HEK293 (cell line): ENCODE data around the gene EXOC1.
A peak's percentile ranks its signal among the peaks of the same experiment; 100 is the strongest.

ENCODE experiments used
- BCL11A ChIP-seq: fragments of 450-650 bp; formaldehyde crosslinking; IDR thresholded peaks from 2 replicates; pipeline ENCODE4 v1.5.1; 2016; ENCODE audit warnings: low read depth, missing biosample characterization, missing genetic modification characterization
- BCL6B ChIP-seq: fragments of 450-650 bp; formaldehyde crosslinking; IDR thresholded peaks from 2 replicates; pipeline ENCODE4 v1.5.1; 2017; ENCODE audit warnings: missing biosample characterization, missing genetic modification characterization
- KLF1 ChIP-seq: fragments of 450-650 bp; formaldehyde crosslinking; IDR thresholded peaks from 2 replicates; pipeline ENCODE4 v1.5.1; 2016; ENCODE audit warnings: missing biosample characterization, missing genetic modification characterization
- MYNN ChIP-seq: fragments of 450-650 bp; formaldehyde crosslinking; IDR thresholded peaks from 2 replicates; pipeline ENCODE4 v1.5.1; 2016; ENCODE audit warnings: missing biosample characterization, missing genetic modification characterization, borderline replicate concordance
- SCRT1 ChIP-seq: fragments of 450-650 bp; formaldehyde crosslinking; IDR thresholded peaks from 2 replicates; pipeline ENCODE4 v1.5.1; 2016; ENCODE audit warnings: missing biosample characterization, missing genetic modification characterization, borderline replicate concordance
- SP3 ChIP-seq: fragments of 450-650 bp; formaldehyde crosslinking; IDR thresholded peaks from 2 replicates; pipeline ENCODE4 v1.5.1; 2016; ENCODE audit warnings: missing biosample characterization, missing genetic modification characterization
- WT1 ChIP-seq: fragments of 450-650 bp; formaldehyde crosslinking; IDR thresholded peaks from 2 replicates; pipeline ENCODE4 v1.5.1; 2016; ENCODE audit warnings: missing biosample characterization, missing genetic modification characterization
- ZFP69B ChIP-seq: fragments of 450-650 bp; formaldehyde crosslinking; IDR thresholded peaks from 2 replicates; pipeline ENCODE4 v1.5.1; 2016; ENCODE audit warnings: missing biosample characterization, missing genetic modification characterization
- ZNF121 ChIP-seq: fragments of 450-650 bp; formaldehyde crosslinking; IDR thresholded peaks from 2 replicates; pipeline ENCODE4 v1.5.1; 2016; ENCODE audit warnings: missing biosample characterization, missing genetic modification characterization
- ZNF223 ChIP-seq: fragments of 450-650 bp; formaldehyde crosslinking; IDR thresholded peaks from 2 replicates; pipeline ENCODE4 v1.5.1; 2016; ENCODE audit warnings: missing biosample characterization, missing genetic modification characterization
- ZNF366 ChIP-seq: fragments of 450-650 bp; formaldehyde crosslinking; conservative IDR thresholded peaks from 2 replicates; pipeline ENCODE4 v1.5.1; 2016; ENCODE audit warnings: missing biosample characterization, missing genetic modification characterization
- ZNF404 ChIP-seq: fragments of 450-650 bp; formaldehyde crosslinking; IDR thresholded peaks from 2 replicates; pipeline ENCODE4 v1.5.1; 2017; ENCODE audit warnings: missing biosample characterization, missing genetic modification characterization
- ZNF449 ChIP-seq: fragments of 450-650 bp; formaldehyde crosslinking; IDR thresholded peaks from 2 replicates; pipeline ENCODE4 v1.5.1; 2017; ENCODE audit warnings: missing biosample characterization, mild to moderate bottlenecking, missing genetic modification characterization, moderate library complexity
- ZNF501 ChIP-seq: fragments of 450-650 bp; formaldehyde crosslinking; IDR thresholded peaks from 2 replicates; pipeline ENCODE4 v1.5.1; 2016; ENCODE audit warnings: missing biosample characterization, missing genetic modification characterization
- ZNF510 ChIP-seq: fragments of 450-650 bp; formaldehyde crosslinking; IDR thresholded peaks from 2 replicates; pipeline ENCODE4 v1.5.1; 2018; ENCODE audit warnings: mild to moderate bottlenecking, missing genetic modification characterization, missing biosample characterization; ENCODE audit not compliant: insufficient replicate concordance
- ZNF600 ChIP-seq: fragments of 450-650 bp; formaldehyde crosslinking; IDR thresholded peaks from 2 replicates; pipeline ENCODE4 v1.5.1; 2016; ENCODE audit warnings: missing biosample characterization, missing genetic modification characterization
- ZNF660 ChIP-seq: fragments of 450-650 bp; IDR thresholded peaks from 2 replicates; pipeline ENCODE4 v1.5.1; 2018; ENCODE audit warnings: missing biosample characterization, mild to moderate bottlenecking, missing genetic modification characterization
- ZNF701 ChIP-seq: fragments of 450-650 bp; formaldehyde crosslinking; IDR thresholded peaks from 2 replicates; pipeline ENCODE4 v1.5.1; 2016; ENCODE audit warnings: missing biosample characterization, missing genetic modification characterization
- ZNF785 ChIP-seq: fragments of 450-650 bp; formaldehyde crosslinking; IDR thresholded peaks from 2 replicates; pipeline ENCODE4 v1.5.1; 2016; ENCODE audit warnings: missing biosample characterization, missing genetic modification characterization
- ZSCAN23 ChIP-seq: fragments of 450-650 bp; formaldehyde crosslinking; IDR thresholded peaks from 2 replicates; pipeline ENCODE4 v1.5.1; 2016; ENCODE audit warnings: missing biosample characterization, missing genetic modification characterization
- TF ChIP-seq, protein P1 (sequence below): sonication (generic); formaldehyde crosslinking; IDR thresholded peaks from 2 replicates; pipeline ENCODE4 v1.8.1; 2022; ENCODE audit warnings: mild to moderate bottlenecking, moderate library complexity, missing genetic modification reagents
- TF ChIP-seq, protein P2 (sequence below): fragments of 450-650 bp; formaldehyde crosslinking; IDR thresholded peaks from 2 replicates; pipeline ENCODE4 v1.5.0; 2017; ENCODE audit warnings: missing biosample characterization, missing genetic modification characterization, borderline replicate concordance
- TF ChIP-seq, protein P3 (sequence below): fragments of 450-650 bp; formaldehyde crosslinking; IDR thresholded peaks from 2 replicates; pipeline ENCODE4 v1.5.1; 2016; ENCODE audit warnings: missing biosample characterization, missing genetic modification characterization, low read depth
- TF ChIP-seq, protein P4 (sequence below): fragments of 450-650 bp; formaldehyde crosslinking; IDR thresholded peaks from 2 replicates; pipeline ENCODE4 v1.5.1; 2016; ENCODE audit warnings: missing biosample characterization, missing genetic modification characterization
- TF ChIP-seq, protein P5 (sequence below): IDR thresholded peaks from 2 replicates; pipeline ENCODE4 v1.6.1; 2011; ENCODE audit warnings: mild to moderate bottlenecking, low read depth, low read length, borderline replicate concordance

EXOC1 gene

DNA sequence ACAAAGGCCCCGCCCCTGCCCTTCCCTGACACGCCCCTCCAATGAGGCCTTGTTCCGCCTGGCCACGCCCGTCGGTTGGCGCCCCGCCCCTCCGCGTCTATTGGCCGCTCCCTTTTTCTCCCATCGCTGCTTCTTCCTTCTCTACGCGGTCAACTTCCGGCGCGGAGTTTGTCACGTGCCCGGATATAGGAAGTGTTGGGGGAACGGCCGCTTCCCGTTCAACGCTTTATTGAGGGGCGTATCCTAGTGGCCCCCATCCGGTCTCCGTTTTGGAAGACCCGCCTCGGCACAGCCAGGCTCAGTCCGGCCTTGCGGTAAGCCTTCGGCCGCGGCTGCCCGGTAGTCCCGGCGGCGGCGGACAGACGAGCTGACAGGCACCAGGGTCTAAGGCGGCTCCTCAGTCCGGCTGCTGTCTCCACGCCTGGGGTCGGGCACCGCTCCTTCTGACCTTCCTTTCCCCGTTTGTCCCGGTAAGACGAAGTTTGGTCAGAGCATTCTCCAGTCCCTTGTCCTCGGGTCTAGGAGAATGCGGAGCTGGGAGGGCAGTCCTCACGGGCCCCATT is at the start of gene EXOC1 (continued):
- TF ChIP-seq, protein P1, sequence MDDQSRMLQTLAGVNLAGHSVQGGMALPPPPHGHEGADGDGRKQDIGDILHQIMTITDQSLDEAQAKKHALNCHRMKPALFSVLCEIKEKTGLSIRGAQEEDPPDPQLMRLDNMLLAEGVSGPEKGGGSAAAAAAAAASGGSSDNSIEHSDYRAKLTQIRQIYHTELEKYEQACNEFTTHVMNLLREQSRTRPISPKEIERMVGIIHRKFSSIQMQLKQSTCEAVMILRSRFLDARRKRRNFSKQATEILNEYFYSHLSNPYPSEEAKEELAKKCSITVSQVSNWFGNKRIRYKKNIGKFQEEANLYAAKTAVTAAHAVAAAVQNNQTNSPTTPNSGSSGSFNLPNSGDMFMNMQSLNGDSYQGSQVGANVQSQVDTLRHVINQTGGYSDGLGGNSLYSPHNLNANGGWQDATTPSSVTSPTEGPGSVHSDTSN (CRISPR knock-in tag): no peak
- 0 out of 2 replicates have a peak, but pooled peaks have one; percentile 14 for TF ChIP-seq ZNF660 (tag by site-specific recombination)
- TF ChIP-seq ZNF510 (tag by site-specific recombination): no peak
- TF ChIP-seq, protein P2, sequence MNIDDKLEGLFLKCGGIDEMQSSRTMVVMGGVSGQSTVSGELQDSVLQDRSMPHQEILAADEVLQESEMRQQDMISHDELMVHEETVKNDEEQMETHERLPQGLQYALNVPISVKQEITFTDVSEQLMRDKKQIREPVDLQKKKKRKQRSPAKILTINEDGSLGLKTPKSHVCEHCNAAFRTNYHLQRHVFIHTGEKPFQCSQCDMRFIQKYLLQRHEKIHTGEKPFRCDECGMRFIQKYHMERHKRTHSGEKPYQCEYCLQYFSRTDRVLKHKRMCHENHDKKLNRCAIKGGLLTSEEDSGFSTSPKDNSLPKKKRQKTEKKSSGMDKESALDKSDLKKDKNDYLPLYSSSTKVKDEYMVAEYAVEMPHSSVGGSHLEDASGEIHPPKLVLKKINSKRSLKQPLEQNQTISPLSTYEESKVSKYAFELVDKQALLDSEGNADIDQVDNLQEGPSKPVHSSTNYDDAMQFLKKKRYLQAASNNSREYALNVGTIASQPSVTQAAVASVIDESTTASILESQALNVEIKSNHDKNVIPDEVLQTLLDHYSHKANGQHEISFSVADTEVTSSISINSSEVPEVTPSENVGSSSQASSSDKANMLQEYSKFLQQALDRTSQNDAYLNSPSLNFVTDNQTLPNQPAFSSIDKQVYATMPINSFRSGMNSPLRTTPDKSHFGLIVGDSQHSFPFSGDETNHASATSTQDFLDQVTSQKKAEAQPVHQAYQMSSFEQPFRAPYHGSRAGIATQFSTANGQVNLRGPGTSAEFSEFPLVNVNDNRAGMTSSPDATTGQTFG: no peak
- TF ChIP-seq BCL11A (tag by site-specific recombination): no peak
- no peak for TF ChIP-seq ZNF404
- no peak for TF ChIP-seq ZNF785 (tag by site-specific recombination)
- no peak for TF ChIP-seq WT1 (tag by site-specific recombination)
- peak; percentile 86 for TF ChIP-seq ZNF366 (tag by site-specific recombination)
- TF ChIP-seq ZFP69B: peak; percentile 20; the same call in 1 of the 2 replicates
- TF ChIP-seq SP3 (tag by site-specific recombination): peak; percentile 92
- TF ChIP-seq, protein P3, sequence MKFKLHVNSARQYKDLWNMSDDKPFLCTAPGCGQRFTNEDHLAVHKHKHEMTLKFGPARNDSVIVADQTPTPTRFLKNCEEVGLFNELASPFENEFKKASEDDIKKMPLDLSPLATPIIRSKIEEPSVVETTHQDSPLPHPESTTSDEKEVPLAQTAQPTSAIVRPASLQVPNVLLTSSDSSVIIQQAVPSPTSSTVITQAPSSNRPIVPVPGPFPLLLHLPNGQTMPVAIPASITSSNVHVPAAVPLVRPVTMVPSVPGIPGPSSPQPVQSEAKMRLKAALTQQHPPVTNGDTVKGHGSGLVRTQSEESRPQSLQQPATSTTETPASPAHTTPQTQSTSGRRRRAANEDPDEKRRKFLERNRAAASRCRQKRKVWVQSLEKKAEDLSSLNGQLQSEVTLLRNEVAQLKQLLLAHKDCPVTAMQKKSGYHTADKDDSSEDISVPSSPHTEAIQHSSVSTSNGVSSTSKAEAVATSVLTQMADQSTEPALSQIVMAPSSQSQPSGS (tag by site-specific recombination): no peak
- peak; percentile 48; the same call in 1 of the 2 replicates for TF ChIP-seq ZNF501 (tag by site-specific recombination)
- TF ChIP-seq, protein P4, sequence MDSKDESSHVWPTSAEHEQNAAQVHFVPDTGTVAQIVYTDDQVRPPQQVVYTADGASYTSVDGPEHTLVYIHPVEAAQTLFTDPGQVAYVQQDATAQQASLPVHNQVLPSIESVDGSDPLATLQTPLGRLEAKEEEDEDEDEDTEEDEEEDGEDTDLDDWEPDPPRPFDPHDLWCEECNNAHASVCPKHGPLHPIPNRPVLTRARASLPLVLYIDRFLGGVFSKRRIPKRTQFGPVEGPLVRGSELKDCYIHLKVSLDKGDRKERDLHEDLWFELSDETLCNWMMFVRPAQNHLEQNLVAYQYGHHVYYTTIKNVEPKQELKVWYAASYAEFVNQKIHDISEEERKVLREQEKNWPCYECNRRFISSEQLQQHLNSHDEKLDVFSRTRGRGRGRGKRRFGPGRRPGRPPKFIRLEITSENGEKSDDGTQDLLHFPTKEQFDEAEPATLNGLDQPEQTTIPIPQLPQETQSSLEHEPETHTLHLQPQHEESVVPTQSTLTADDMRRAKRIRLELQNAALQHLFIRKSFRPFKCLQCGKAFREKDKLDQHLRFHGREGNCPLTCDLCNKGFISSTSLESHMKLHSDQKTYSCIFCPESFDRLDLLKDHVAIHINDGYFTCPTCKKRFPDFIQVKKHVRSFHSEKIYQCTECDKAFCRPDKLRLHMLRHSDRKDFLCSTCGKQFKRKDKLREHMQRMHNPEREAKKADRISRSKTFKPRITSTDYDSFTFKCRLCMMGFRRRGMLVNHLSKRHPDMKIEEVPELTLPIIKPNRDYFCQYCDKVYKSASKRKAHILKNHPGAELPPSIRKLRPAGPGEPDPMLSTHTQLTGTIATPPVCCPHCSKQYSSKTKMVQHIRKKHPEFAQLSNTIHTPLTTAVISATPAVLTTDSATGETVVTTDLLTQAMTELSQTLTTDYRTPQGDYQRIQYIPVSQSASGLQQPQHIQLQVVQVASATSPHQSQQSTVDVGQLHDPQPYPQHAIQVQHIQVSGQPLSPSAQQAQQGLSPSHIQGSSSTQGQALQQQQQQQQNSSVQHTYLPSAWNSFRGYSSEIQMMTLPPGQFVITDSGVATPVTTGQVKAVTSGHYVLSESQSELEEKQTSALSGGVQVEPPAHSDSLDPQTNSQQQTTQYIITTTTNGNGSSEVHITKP (tag by site-specific recombination): peak; percentile 74
- TF ChIP-seq KLF1: peak; percentile 92
- no peak for TF ChIP-seq ZNF121 (tag by site-specific recombination)
- TF ChIP-seq MYNN: no peak
- peak; percentile 36; the same call in 1 of the 2 replicates for TF ChIP-seq ZNF600 (tag by site-specific recombination)
- no peak for TF ChIP-seq ZNF223 (tag by site-specific recombination)
- no peak for TF ChIP-seq ZSCAN23 (tag by site-specific recombination)
- TF ChIP-seq BCL6B (tag by site-specific recombination): no peak
- no peak for TF ChIP-seq ZNF701 (tag by site-specific recombination)
- no peak for TF ChIP-seq SCRT1
- TF ChIP-seq, protein P5, sequence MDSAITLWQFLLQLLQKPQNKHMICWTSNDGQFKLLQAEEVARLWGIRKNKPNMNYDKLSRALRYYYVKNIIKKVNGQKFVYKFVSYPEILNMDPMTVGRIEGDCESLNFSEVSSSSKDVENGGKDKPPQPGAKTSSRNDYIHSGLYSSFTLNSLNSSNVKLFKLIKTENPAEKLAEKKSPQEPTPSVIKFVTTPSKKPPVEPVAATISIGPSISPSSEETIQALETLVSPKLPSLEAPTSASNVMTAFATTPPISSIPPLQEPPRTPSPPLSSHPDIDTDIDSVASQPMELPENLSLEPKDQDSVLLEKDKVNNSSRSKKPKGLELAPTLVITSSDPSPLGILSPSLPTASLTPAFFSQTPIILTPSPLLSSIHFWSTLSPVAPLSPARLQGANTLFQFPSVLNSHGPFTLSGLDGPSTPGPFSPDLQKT: no peak; the same call in 1 of the 2 replicates
- TF ChIP-seq ZNF449 (tag by site-specific recombination): no peak
